SHP77 treated with DMSO at 0.1 percent for 48 hours (cell line): ENCODE measurements around the gene GPRASP3.
A peak's percentile ranks its signal among the peaks of the same experiment; 100 is the strongest.
"Not testable (repeated sequence)": the region's sequence is repeated elsewhere in the genome, so short reads cannot be mapped to it uniquely, and the experiment has no call there.

ENCODE experiments used
- DNase-seq: peaks from one replicate; lab custom pipeline; 2025; lab: John Stamatoyannopoulos, UW

Gene GPRASP3, protein sequence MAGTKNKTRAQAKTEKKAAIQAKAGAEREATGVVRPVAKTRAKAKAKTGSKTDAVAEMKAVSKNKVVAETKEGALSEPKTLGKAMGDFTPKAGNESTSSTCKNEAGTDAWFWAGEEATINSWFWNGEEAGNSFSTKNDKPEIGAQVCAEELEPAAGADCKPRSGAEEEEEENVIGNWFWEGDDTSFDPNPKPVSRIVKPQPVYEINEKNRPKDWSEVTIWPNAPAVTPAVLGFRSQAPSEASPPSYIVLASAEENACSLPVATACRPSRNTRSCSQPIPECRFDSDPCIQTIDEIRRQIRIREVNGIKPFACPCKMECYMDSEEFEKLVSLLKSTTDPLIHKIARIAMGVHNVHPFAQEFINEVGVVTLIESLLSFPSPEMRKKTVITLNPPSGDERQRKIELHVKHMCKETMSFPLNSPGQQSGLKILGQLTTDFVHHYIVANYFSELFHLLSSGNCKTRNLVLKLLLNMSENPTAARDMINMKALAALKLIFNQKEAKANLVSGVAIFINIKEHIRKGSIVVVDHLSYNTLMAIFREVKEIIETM

DNA sequence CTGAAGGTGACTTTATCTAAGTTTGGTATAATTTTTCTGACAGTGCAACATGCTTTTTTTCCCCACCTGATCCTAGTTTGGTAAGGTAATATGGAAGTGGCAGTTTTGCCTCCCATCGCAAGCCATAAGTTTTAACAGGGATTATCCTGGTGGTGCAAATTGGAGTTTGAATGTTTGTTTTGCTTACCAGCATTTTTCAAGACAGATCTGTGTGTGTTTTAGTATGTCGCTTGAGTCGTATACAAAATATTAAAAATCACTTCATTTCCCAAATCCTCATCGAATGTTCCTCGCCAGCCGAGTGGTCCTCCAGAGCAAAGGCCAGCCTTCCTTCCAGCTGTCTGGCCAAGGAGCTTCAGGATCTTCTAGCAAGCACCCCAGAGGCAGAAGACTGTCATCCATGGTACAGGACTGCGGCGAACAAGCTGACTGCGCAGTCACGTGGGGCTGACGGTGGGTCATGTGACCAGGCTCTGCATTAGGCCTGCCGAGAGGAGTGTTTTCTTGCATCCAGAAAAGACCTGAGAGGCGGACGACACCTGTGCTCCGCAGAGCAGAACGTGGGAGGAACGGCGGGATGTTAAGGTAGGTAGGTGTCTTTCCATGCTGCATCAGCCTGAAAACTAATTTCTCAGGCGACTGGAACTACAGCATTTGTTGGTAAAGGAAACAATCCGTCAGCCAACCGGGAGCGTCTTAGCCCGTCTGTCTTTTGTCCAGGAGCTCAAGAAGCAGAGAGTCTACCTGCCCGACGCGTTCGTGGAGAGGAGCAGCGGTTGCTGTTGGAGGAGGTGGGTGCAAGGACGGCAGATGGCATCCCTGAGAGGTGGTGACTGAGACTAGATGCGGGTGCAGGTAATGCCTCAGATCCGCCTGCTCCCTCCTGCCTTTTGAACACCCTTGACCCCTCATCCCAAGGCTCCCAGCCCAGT is at the start of gene GPRASP3:
Gene GPRASP3 (plus strand): TSS at position 507 of the 932 bp plus-strand sequence. CDS start 28,253 bp downstream, outside the sequence.
- DNase-seq, result peak; percentile 28

DNA sequence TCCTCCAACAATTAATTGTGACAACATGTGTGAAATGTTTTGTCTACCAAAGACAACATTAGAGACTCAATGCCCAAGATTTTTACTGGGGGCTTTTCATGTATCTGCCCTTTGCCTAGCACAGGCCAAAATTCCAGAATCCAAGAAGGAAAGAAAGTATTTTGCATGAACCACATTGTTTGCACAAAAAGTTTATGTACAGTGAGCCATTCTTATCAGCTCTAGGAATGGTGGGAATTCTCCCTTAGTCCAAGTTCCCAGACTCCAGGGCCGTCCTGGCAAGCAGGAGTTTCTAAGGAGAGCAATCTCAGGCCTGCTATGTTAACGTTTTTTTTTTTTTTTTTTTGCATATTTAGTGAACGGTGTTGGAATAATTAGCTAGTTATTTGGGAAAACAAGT is 47.7 kb upstream of the GPRASP3 start:
- no peak for DNase-seq

DNA sequence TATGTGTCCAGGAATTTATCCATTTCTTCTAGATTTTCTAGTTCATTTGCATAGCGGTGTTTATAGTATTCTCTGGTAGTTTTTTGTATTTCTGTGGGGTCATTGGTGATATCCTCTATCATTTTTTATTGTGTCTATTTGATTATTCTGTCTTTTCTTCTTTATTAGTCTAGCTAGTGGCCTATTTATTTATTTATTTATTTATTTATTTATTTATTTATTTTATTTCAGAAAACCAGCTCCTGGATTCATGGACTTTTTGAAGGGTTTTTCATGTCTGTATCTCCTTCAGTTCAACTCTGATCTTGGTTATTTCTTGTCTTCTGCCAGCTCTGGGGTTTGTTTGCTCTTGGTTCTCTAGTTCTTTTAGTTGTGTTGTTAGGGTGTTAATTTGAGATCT is 43.1 kb upstream of the GPRASP3 start:
- DNase-seq, result not testable (repeated sequence)

DNA sequence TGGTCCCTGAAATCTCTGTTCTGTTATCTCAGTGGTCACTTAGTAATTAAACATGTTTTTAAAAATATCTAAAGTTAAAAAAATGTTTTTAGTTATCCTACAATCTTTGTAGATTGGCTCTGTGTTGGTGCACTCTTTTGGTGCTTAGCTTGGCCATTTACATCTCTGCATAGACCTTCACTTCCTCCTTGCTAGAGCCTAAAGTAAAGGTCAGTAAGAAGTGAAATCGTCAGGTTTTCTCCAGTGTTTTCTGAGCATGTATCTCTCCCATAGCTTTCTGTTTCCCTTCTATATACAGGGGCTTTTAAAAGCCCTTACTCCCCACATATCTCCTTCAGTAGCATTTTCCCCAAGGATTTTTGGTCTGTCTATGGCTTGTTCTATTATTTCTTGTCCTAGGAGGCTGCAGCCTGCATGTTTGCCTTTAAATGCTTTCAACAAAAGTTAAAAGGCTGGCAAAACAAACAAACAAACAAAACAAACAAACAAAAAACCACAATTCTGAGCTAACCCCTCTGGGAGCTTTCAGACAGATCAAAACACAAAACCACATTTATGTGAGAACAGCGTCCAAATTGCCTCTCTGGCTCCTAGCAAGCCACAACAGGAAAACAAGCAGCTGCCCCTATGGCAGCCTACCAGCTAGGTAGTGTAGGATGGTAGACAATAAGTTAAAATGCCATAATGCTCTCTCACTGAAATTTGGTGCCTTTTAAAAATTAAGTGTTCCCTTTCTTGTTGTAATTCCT is 35.6 kb upstream of the GPRASP3 start:
- no peak for DNase-seq

DNA sequence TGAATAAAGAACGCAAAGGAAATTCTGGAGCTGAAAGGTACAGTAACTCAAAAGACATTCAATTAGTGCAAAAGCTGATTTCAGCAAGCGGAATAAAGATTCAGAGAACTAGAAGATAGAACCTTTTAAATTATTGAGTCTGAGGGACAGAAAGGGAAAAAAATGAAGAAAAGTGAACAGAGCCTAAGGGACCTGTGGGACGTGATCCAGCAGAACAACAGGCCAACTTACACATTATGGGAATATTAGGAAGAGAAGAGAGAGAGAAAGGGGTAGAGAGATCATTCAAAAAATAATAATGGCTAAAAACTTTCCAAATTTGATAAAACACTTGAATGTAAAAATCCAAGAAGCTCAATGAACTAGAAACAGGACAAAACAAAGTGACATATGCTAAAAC is 25.8 kb upstream of the GPRASP3 start:
- DNase-seq, result no peak

DNA sequence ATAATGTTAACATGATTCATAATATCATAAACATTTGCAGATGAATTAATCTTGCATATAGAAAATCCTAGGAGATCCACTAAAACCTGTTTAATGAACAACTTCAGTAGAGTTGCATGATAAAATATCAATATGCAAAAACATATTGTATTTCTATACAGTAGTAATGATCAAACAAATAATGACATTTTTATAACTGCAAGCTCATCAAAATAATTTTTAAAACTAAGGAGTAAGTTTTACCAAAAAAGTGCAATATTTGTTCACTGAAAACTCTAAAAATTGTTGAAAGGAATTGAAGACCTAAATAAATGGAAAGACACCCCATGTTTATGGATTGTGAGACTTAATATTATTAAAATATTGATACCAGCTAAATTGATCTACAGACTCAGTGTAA is 24.2 kb upstream of the GPRASP3 start:
- no peak for DNase-seq

DNA sequence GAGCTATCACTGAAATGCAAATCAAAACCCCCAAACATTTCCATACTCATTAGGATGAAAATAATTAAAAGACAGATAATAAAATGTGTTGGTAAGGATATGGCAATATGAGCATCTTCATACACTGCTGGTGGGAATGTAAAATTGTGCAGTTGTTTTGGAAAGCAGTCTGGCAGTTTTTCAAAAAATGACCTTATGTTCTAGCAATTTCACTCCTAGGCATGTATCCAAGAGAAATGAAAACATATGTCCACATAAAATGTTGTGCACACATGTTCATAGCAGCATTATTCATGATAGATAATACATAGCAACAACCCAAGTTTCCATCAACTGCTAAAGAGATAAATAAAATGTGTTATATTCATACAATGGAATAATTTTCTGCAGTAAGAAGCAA is 23.0 kb upstream of the GPRASP3 start:
- no peak for DNase-seq

DNA sequence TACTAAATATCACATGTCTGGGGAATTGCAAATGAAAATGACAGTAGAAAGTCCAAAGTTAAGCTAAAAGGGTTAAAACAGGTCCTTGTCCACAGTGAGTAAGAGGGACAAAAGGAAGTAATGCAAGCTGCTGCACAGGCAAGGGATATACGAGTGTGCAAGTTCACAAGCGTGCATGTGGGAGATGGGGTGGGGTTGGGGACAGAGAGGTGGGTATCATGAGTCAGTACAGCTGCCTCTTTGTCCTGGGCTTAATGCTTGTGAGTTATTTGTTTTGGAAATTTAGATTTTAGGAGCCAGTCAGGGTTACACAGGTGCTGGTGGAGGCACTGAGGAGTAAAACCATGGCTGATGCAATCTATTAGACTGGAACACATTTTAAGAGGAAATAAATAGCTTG is 11.6 kb upstream of the GPRASP3 start:
- no peak for DNase-seq

DNA sequence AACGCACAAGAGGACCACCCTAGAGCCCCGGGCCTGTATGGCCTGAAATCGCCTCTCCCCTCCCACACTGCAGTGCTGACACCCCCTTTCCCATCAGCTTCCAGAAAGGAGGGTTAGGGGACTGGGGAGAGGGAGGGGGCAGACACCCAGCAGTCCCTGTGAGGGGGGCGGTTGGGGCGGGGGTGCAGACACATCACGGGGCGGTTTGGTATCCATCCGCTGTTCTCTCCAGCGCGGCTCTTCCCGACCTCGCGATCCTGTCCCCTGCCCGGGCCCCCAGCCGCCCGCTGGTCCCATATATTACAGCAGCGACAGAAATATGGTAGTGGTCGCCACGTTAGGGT is 8.7 kb upstream of the GPRASP3 start:
- no peak for DNase-seq

DNA sequence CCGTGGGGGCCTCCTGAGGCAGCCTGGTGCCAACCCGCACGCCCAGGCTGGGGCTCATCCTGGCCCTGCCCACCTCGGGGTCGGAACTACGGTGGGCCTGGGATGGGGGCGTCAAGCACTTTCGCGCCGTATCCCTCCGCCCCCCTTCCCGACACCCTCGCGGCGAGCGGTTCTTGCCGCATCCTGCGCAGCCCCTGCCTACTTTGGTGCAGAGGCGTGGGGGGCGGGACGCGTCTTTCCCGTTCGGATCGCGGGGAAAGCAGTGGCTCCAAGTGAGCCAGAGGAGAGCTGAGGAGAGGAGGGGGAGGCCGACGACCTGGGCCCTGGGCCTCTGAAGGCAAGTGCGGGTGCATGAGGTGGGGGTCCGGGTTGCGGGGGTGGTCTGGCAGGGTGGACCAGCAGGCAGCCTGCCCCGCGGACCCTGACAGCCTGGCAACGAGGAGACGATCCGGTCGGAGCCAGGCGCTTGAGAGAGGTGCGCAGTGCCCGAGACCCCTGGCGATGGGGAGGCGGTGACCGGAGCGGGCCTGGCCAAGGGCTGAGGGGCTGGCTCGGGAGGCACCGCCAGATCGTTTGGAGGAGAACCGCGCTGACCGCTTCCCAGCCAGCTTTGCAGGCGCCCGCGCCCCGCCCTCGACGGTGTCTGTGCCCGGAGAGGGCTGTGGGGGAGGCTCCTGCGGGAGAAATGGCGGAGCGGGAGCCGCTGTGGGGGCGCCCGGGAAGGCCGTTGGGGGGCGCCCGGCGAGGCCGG is 8.2 kb upstream of the GPRASP3 start, which contains the start of gene GPRASP2:
Gene GPRASP2 (plus strand): TSS at position 233 of the 751 bp plus-strand sequence. CDS start 2,422 bp downstream, outside the sequence.
- no peak for DNase-seq

DNA sequence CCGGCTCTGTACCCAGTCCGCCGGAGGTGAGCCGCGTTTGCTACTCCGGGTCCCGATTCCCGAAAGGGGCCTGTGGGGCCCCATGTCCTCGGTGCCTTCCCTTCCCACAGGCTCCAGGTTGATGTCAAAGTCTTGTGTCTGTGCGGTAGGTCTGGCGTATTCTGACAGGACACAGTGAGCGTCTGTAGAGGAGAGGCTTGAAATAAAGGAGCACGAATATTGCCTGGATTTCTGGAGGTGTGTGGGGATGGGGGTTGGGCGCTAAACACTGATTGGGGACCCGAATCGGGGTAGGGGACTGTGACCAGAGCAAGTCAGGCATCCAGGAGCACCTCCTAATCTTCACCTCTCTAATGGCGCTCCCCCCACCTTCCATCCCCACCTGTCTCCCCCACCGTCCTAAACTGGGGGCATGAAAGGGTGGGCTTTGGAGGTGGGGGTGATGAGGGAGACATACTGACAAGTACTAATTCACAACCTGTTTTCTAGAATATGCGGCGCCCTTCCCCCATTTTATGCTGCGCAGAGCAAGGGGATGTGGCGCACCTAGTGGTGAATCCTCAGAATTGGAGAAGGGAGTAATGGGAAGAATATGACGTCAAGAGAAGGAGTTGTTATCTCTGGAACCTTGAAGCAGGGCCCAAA is 7.4 kb upstream of the GPRASP3 start:
- DNase-seq, result peak; percentile 22

DNA sequence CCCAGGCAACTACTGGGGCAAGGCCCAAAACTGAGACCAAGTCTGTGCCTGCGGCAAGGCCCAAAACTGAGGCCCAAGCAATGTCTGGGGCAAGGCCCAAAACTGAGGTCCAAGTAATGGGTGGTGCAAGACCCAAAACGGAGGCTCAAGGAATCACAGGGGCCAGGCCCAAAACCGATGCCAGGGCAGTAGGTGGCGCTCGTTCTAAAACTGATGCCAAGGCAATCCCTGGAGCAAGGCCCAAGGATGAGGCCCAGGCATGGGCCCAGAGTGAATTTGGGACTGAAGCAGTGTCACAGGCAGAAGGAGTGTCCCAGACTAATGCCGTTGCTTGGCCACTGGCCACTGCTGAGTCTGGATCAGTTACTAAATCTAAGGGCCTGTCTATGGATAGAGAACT is 5.5 kb upstream of the GPRASP3 start:
- DNase-seq, result no peak

DNA sequence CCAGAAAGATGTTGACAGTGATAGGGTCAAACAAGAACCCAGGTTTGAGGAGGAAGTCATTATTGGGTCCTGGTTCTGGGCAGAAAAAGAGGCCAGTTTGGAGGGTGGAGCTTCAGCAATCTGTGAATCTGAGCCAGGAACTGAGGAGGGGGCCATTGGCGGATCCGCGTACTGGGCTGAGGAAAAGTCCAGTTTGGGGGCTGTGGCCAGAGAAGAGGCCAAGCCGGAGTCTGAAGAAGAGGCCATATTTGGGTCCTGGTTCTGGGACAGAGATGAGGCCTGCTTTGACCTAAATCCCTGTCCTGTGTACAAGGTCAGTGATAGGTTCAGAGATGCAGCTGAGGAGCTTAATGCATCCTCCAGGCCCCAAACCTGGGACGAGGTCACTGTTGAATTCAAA is 4.6 kb upstream of the GPRASP3 start:
- DNase-seq, result no peak

DNA sequence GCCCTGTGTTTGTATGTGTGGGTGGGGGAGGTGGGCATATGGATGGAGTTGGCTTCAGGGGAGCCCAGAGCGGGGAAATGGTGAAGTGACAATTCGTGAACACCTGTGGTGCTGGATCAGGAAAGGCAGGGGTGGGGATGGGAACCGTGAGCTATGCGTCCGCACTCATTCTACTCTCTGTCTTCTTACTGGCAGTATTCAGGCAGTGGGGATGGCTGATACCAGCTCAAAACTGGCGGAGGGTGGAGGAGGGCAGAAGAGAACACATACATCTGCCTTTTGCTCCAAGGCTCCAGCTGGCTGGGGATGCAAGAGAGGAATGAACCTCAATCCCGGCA is 595 bp downstream of the GPRASP3 start:
- DNase-seq, result not testable (repeated sequence)

DNA sequence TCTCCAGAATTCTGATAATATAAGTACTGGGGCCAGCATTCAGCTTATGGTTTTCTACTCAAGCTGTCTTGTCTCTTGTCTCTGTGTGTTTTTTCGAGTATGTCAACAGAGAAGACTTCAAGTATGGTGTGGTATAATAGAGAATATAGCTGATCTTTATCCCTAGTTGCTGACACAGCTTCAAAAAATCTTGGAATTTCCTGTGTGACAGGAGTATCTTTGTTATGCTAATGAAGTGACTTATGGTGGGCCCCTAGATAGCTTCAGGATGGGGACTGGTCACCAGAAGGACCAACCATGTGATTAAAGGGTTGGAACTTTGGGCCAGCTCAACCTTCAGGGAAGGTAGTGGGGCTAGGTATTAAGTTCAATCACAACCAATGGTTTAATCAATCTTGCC is 2.9 kb downstream of the GPRASP3 start:
- DNase-seq, result no peak

DNA sequence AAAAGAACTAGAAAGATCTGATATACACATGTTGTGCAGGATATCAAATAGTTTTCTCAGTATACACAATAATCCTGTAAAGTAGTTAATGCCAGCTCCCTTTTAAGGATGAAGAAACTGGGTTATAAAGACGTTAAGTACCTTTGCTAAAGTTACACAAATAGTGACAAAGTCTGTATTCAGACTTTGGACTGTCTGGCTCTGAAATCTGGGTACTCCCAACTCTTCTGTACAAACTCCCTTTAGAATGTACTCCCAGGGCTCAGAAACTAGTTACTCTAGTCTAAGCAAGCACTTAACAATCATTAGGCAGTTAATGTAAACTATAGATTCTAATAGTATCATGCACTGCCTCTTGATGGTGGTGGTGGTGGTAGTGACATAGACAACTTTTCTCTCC is 7.2 kb downstream of the GPRASP3 start:
- DNase-seq, result no peak

DNA sequence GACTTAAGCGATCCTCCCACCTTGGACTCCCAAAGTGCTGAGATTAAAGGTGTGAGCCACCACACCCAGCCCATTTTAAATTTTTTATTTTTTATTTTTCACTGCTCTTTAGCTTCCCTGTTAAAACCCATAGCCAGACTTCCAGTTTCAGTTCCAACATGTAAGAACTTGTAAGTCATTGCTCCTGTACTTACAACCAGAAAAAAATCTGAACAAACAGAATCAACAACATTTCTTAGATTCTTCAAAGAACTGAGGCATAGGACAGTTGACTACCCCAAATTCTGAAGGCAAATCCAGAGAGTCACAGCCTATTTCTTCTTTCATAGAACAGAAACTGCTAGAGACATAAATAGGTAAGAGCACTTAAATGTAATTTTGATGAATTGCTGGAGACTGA is 8.1 kb downstream of the GPRASP3 start:
- no peak for DNase-seq

DNA sequence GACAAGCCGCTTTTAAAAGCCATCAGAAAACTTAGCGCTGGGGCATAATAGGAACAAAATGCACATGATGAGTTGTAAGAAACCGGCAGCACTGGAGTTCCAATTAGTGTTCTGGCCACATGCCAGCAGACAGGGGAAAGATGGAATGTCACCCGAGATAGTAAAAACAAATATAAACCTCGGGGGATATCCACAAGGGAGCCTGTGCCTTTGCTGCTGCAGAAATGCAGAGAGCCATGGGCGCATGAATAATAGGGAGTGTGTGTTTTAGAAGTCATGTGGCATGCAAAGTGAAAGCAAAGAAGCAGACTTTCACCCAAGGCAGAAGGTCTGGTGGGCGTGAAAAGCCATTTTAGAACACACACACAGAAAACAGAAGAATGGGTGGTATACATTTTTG is 19.1 kb downstream of the GPRASP3 start:
- DNase-seq, result no peak

DNA sequence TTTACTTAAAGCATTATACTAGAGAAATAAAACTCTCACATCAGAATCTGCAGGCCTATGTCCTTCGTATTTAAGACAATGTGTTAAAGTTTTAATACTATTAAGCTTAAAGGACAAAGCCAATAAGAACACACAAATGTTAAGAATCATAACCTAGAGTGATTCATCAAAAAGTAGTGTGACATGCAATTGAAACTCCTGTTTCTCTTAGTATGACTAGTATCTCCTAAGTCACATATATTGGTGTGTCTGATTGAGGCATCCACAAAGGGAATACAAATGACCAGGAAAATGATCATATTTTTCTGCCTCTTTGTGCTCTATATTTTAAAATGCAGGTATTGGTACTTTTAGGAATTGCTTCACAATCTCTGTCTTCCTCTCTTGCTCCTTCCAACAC is 23.8 kb downstream of the GPRASP3 start:
- no peak for DNase-seq

DNA sequence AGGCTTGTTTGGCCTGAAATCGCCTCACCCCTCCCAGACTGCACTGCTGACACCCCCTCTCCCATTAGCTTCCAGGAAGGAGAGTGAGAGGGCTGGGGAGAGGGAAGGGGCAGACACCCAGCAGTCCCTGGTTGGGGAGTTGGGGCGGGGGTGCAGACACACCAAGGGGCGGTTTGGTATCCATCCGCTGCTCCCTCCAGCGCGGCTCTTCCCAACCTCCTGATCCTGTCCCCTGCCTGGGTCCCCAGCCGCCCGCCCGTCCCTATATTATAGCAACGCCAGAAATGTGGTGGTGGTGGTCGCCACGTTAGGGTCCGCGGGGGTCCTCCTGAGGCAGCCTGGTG is 24.9 kb downstream of the GPRASP3 start:
- DNase-seq, result no peak
